HFFc6 (cell line): ENCODE data around the gene ACTMAP. TPM values are rescaled to one million over a fixed set of nuclear protein-coding genes. Genes with fewer than 3 reads are reported as not detected.

Experiments used
- DNase-seq: peaks from one replicate; pipeline ENCODE4 v3.0.0-alpha.2; 2018
- H3K27ac Mint-ChIP-seq: 2 replicates; pipeline ENCODE4 v1.8.0; 2020; ENCODE audit warnings: mild to moderate bottlenecking, mixed read lengths
- H3K27me3 Mint-ChIP-seq: 2 replicates; pipeline ENCODE4 v1.8.0; 2021; ENCODE audit warnings: mild to moderate bottlenecking, moderate library complexity, mixed read lengths; ENCODE audit not compliant: insufficient read depth
- H3K36me3 Mint-ChIP-seq: 2 replicates; pipeline ENCODE4 v1.8.0; 2021; ENCODE audit warnings: low read depth, mixed read lengths
- H3K4me1 Mint-ChIP-seq: 2 replicates; pipeline ENCODE4 v1.8.0; 2020; ENCODE audit warnings: low read depth, mixed read lengths
- H3K4me3 Mint-ChIP-seq: 2 replicates; pipeline ENCODE4 v1.8.0; 2020; ENCODE audit warnings: mild to moderate bottlenecking, moderate library complexity, mixed read lengths
- H3K9me3 Mint-ChIP-seq: 2 replicates; pipeline ENCODE4 v1.8.0; 2020; ENCODE audit warnings: mild to moderate bottlenecking, mixed read lengths
- total RNA-seq, 6 experiments: library from RNA; stranded (reverse); fragmentation: NEBNext Ultra II Directional; extraction: Animal tissue kit (Norgen Biotek cat#: 25700); gene quantifications; 2 replicates in 1 of 6; 3 replicates in 5 of 6; pipeline ENCODE4 v1.2.3, GENCODE V29; 2021
- TF ChIP-seq, protein P1 (sequence below): fragments of 200-600 bp; sonication (generic); IDR thresholded peaks from 2 replicates; pipeline ENCODE4 v1.5.0; 2021; ENCODE audit warnings: antibody characterized with exemption, mild to moderate bottlenecking

Gene ACTMAP
- total RNA-seq, 6 experiments from 2014 or later: 6.7 to 8.5 (median 7.5) TPM

DNA sequence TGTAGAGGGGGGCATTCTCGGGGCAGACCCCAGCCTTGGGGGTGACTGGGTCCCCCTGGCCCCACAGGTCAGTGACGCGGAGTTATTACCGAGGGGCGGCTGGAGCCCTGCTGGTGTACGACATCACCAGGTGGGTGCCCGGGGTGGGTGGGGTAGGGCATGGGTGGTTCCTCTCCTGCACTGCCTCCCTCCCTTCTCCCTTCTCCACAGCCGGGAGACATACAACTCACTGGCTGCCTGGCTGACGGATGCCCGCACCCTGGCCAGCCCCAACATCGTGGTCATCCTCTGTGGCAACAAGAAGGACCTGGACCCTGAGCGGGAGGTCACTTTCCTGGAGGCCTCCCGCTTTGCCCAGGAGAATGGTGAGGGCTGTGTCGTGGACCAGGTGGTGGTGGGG is 33.4 kb upstream of the ACTMAP start:
- TF ChIP-seq, protein P1, sequence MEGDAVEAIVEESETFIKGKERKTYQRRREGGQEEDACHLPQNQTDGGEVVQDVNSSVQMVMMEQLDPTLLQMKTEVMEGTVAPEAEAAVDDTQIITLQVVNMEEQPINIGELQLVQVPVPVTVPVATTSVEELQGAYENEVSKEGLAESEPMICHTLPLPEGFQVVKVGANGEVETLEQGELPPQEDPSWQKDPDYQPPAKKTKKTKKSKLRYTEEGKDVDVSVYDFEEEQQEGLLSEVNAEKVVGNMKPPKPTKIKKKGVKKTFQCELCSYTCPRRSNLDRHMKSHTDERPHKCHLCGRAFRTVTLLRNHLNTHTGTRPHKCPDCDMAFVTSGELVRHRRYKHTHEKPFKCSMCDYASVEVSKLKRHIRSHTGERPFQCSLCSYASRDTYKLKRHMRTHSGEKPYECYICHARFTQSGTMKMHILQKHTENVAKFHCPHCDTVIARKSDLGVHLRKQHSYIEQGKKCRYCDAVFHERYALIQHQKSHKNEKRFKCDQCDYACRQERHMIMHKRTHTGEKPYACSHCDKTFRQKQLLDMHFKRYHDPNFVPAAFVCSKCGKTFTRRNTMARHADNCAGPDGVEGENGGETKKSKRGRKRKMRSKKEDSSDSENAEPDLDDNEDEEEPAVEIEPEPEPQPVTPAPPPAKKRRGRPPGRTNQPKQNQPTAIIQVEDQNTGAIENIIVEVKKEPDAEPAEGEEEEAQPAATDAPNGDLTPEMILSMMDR: no peak
- H3K4me1 Mint-ChIP-seq: peaks cover 10% of the 10 kb centered on the region

DNA sequence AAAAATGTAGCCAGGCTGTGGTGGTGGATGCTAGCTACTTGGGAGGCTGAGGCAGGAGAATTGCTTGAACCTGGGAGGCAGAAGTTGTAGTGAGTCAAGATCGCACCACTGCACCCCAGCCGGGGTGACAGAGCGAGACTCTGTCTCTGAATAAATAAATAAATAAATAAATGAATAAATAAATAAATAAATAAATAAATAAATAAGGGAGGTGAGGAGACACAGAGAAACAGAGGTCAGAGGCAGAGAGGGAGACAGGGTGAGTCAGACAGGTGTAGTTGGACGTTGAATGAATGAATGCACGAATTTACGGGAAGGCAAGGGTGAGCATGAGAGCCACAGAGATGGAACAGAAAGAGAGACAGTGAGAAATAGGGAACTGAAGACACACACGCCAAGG is 30.9 kb upstream of the ACTMAP start:
- peaks cover 3% of the 10 kb centered on the region; the same call in 1 of the 2 replicates for H3K27me3 Mint-ChIP-seq
- H3K36me3 Mint-ChIP-seq: no peaks in the 10 kb centered on the region
- DNase-seq: no peak
- H3K4me1 Mint-ChIP-seq: peaks cover 21% of the 10 kb centered on the region
- no peaks in the 10 kb centered on the region for H3K9me3 Mint-ChIP-seq
- H3K4me3 Mint-ChIP-seq: no peak overlapping the region
- no peak overlapping the region for H3K27ac Mint-ChIP-seq
- TF ChIP-seq, protein P1: no peak

More for the DNA sequence above, 33.4 kb upstream of the ACTMAP start:
- no peaks in the 10 kb centered on the region for H3K36me3 Mint-ChIP-seq
- H3K27ac Mint-ChIP-seq: no peak overlapping the region
- no peaks in the 10 kb centered on the region for H3K9me3 Mint-ChIP-seq
- DNase-seq: no peak
- no peak overlapping the region for H3K4me3 Mint-ChIP-seq
- H3K27me3 Mint-ChIP-seq: no peaks in the 10 kb centered on the region; the same call in none of the 2 replicates

DNA sequence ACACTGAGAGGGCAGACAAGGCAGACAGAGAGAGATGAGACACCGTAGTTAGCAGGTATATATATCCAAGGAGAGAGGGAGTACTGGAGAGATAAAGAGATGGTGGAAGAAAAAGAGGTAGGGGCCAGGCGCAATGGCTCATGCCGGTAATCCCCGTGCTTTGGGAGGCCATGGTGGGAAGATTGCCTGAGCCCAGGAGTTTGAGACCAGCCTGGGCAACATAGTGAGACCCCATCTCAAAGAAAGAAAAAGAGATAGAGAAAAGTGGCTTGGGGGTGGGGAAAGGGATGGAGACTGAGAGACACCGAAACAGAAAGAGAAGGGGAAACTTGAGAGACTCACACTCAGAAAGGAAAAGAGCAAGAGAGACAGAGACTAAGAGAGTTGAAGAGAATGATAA is 30.3 kb upstream of the ACTMAP start:
- H3K27ac Mint-ChIP-seq: no peak overlapping the region
- peaks cover 21% of the 10 kb centered on the region for H3K4me1 Mint-ChIP-seq
- DNase-seq: no peak
- TF ChIP-seq, protein P1: no peak
- H3K27me3 Mint-ChIP-seq: peaks cover 3% of the 10 kb centered on the region; the same call in 1 of the 2 replicates
- H3K36me3 Mint-ChIP-seq: no peaks in the 10 kb centered on the region
- H3K9me3 Mint-ChIP-seq: no peaks in the 10 kb centered on the region
- no peak overlapping the region for H3K4me3 Mint-ChIP-seq

DNA sequence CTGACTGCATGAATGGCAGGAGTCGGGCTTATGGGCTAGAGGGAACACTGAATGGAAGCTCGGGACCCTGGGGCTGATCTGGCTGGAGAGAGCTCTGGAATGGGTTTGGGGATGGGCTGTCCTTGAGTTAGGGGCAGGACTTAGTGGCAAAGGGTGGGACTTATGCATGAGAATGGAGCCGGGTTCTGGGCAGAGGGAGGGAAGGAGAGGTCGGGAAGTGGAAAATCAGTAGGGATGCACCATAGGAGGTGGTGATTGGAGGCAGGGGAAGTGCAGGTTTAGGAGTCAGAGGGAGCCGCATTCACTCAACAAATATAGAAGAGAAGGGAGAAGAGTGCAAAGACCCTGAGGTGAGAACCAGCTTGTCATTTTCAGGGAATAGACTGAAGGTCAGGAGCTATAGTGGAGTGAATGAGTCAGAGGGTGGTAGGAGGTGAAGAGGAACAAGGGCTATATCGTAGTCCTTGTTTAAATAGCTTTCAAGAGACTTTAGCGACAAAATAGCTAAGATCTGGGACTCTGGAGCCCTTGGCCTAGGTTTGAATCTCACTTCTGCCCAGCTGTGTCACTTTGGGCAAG is 28.5 kb upstream of the ACTMAP start:
- Mint-ChIP-seq H3K4me3 (peak overlapping the region; percentile 91), H3K27ac (peak overlapping the region; percentile 91), H3K27me3 (peaks cover 3% of the 10 kb centered on the region; the same call in 1 of the 2 replicates), H3K9me3 (no peaks in the 10 kb centered on the region), H3K4me1 (peaks cover 21% of the 10 kb centered on the region), H3K36me3 (no peaks in the 10 kb centered on the region)
- TF ChIP-seq, protein P1: no peak
- DNase-seq: no peak

DNA sequence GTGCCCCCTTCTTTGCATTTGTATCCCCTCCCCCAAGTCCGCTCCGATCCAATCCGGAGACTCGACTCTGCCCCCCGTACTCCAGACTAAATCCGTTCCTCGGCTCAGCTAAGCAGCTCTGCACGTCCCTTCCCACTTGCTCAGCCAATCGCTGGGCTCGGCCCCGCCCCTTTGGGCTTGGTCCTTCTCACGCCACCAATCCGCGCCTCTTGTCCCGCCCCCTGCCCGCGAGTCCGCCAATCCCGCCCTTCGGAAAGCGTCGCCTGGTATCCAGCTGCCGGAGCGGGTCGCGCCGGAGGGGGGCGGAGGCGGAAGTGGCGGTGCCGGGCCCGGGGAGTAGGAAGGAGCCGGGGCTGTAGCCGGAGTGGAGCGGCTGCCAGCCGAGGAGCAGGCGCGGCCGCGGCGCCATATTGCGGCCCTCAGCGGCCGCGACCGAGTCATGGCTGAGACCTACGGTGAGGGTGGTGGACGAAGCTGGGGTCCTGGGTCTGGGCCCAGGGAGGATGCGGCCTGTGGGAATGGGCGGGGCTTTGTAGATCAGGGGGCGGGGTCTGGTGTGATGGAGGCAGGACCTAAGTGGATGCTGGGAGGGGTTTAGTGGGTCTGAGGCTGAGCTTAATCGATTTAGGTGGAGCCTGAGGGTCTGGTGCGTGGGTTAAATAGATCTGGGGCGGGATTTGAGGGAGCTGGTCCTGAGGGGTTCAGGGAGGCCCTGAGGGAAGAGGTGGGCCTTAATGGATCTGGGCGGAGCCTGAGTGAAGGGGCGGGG is 27.8 kb upstream of the ACTMAP start, which contains the start of gene RAB4B:
Gene RAB4B (plus strand): TSS at position 311 of the 769 bp plus-strand sequence. CDS start 129 bp downstream, at position 440.
- Mint-ChIP-seq H3K27ac (peak within 1 kb of the TSS; percentile 91), H3K4me3 (peak within 1 kb of the TSS; percentile 91), H3K9me3 (no peaks in the 10 kb centered on the region), H3K27me3 (peaks cover 3% of the 10 kb centered on the region; the same call in 1 of the 2 replicates), H3K4me1 (peaks cover 21% of the 10 kb centered on the region), H3K36me3 (no peaks in the 10 kb centered on the region)
- TF ChIP-seq, protein P1: peak; percentile 17; the same call in 1 of the 2 replicates
- DNase-seq: peak; percentile 99
